GM21619 (cell line): ENCODE results near the gene TMEM169.
"Not testable (repeated sequence)": the region's sequence is repeated elsewhere in the genome, so short reads cannot be mapped to it uniquely, and the experiment has no call there.

Experiments
- ATAC-seq: cut with Tn5 transposase; IDR thresholded peaks from one replicate; pipeline ENCODE4 v1.9.1; 2021; ENCODE audit not compliant: unreplicated experiment

TMEM169 gene

GRCh38 chr2:216071111-216071851 lies 10.4 kb upstream of the TMEM169 start:
- ATAC-seq, result no peak

DNA sequence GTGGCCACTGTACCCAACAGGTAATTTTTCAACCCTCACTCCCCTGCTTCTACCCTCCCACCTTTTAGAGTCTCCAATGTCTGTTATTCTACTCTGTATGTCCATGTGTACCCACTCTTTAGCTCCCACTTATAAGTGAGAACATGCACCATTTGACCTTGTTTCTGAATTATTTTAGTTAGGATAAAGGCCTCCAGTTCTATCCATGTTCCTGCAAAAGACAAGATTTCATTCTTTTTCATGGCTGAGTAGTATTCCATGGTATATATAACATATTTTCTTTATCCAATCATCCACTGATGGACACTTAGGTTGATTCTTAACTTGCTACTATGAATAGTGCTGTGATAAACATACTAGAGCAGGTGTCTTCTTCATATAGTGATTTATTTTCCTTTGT lies 9.2 kb upstream of the TMEM169 start:
- no peak for ATAC-seq

DNA sequence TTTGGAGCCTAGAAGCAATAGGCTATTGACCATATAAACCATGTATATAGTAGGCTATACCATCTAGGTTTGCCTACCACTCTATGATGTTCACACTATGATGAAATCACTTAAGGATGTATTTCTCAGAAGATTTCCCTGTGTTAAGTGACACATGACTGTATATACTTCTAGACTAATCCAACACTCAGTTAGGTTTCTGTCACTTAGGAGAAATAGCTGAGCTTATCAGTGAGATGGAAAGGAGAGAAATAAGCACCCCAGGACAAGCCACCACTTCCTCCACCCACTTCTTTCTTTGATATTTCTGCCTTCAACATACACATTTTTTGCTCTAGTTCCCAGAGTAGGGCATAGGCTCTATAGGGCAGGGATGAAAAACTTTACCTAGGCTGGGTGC lies 7.9 kb upstream of the TMEM169 start:
- ATAC-seq, result no peak

- ATAC-seq, result no peak
Measured at GRCh38 chr2:216074380-216074779, 7.3 kb upstream of the TMEM169 start.

- ATAC-seq, result no peak
Measured at GRCh38 chr2:216074794-216075193, 6.9 kb upstream of the TMEM169 start.

DNA sequence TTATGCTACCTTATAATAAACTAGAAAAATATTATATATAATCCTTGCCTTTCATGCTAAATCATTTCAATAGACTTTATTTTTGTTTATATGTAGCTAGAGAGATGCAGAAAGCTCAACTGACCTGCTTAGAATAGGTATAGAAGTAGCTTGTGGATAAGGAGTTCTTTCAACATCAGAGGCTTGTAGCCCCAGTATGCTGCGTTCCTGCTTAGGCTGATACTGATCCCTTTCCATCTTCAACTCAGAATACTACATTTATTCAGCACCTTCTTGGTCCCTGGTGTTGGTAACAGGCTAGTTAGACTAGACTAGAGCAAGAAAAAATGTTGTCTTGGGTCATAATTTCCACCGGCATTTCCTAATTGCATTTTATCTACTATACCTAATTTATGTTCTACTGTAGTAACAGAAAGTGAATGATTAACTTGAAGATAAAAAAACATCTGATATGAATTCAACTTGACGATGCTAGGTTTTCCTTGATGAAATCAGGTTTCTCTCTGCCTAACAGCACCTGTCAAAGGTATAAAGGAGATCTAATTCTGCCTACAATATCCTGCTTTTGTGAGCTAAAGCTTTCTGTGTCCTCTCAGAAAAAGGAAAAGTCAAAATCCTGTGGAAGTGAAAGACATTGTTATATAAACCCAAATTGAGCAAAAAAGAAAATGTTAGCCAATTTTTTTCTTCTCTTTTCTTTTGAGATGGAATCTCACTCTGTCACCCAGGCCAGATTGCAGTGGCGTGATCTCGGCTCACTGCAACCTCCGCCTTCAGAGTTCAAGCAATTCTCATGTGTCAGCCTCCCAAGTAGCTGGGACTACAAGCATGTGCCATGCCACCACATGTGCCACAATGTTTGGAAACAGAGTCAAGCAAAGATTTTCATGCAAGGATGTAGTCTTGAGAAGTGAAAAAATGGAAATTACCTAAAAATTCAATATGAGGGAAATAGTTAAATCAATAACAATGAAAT lies 5.9 kb upstream of the TMEM169 start:
- no peak for ATAC-seq

DNA sequence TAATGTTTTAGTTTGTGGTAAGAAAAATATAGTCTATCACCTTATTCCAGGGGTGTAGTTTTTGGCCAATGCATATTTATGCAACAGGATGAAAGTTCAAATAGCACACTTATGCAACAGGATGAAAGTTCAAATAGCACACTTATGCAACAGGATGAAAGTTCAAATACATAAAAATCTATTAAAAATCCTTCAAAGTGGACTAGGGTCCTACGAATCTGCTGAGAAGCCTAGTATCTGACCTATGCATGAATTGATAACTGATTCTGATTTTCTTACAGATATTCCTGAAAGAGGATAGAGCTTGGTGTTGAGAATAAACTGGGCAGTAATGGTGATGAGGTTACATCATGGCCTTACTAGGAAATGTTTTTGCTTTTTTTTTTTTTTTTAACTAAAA lies 2.9 kb upstream of the TMEM169 start:
- no peak for ATAC-seq

DNA sequence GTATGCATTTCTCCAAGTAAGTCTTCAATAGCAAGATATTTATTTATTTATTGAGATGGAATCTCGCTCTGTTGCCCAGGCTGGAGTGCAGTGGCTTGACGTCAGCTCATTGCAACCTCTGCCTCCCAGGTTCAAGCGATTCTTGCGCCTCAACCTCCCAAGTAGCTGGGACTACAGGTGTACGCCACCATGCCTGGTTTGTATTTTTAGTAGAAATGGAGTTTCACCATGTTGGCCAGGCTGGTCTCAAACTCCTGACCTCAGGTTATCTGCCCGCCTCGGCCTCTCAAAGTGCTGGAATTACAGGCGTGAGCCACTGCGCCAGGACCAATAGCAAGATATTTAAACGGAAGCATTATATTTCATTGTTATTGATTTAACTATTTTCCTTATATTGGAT lies 1.7 kb upstream of the TMEM169 start:
- ATAC-seq, result not testable (repeated sequence)

DNA sequence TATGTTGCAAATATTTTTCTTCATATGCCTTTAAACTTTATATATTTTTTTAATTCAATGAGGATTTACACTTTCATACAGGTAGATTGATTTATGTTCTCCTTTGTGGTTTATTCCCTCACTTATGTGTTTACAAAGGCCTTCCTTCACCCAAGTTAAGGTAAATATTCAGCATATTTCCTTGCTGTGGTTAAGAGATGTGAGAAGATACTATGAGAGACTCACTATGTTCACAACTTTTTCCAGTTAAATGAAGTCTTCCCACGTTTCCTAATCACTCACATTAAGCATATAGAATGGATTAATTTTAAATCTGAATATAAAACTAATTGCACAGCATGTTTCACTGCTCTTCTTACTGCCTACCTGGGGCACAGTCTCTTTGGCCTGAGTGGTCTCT lies 707 bp upstream of the TMEM169 start:
- no peak for ATAC-seq

GRCh38 chr2:216082117-216082711 lies 495 bp downstream of the TMEM169 start:
- ATAC-seq, result peak; percentile 16

- no peak for ATAC-seq
Measured at GRCh38 chr2:216082805-216083204, 1.1 kb downstream of the TMEM169 start.

DNA sequence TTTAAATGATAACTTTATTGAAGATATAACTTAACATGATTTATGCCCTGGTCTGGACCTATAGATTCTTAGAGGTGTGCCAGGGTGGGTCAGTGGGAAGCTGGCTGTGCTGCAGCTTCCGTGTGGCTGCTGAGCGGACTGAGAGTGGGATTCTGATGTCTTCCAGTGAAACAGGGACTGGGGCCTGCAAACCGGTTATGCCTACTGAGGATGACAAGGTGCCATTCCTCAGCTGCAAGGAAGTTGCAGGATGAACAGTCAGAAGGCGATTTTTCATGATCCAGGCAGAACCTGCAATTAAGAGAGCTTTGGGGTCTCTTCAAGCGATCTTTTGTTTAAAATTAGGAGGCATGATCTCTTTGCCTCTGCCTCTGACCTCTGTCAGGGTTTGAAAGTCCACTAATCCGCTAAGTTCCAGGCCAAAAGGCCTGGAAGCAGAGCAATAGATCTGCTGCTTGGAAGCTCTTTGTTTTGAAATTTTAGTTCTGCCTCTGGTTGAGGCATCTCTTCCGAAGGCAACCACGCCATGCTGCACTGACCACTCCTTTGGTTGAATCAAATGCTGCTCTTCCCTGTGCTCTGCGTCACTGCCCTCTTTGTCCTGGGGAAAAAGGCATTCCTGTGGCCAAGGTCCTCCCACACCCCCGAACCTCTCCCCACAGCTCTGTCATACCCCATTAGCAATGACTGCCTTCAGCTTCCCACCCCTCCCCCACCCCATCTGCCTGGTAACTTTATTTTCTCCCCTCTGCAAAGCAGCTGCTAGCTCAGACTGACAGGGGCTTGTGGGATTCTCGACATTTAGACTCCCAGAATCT lies 2.0 kb downstream of the TMEM169 start:
- no peak for ATAC-seq

- no peak for ATAC-seq
Measured at GRCh38 chr2:216084547-216084946, 2.8 kb downstream of the TMEM169 start.

- no peak for ATAC-seq
Measured at GRCh38 chr2:216086207-216086893, 4.6 kb downstream of the TMEM169 start.

DNA sequence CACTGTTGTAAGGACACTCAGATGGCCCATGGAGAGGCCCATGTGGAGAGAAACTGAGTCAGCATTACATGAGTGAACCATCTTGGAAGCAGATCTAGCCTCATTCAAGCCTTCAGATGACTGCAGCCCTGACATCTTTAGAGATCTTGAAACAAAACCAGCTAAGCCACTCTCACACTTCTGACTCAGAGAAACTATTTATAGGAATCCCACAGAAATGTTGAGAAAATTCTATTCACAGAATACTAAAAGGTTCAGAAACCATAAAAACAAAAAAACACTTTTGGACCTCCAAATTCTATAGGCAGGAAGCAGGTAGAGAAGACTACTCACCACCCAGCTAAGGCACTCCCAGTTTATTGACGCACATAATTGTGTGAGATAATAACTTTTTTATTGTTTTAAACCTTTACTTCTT lies 8.7 kb downstream of the TMEM169 start:
- peak; percentile 63 for ATAC-seq

GRCh38 chr2:216092646-216093045 lies 10.9 kb downstream of the TMEM169 start:
- no peak for ATAC-seq

DNA sequence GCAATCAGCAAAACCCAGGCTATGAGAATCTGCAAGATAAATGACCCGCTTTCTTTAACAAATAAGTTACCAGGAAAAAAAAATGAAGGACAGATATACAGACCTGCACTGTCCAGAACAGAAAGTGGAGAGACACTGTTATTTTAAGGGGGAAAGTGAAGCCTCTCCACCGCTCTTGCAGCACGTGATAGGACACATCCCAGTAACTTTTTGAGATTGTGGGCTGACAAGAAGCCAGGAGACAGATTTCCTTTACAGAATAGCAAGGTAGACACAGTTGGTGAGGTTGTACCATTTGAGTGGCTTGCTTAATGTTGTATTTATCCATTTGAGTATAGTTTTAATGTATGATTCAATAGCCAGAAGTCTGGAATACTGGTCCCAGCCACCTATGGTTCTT lies 13.0 kb downstream of the TMEM169 start:
- no peak for ATAC-seq

GRCh38 chr2:216098421-216099334 lies 17.0 kb downstream of the TMEM169 start:
- no peak for ATAC-seq

- ATAC-seq, result no peak
Measured at GRCh38 chr2:216101109-216101508, 19.4 kb downstream of the TMEM169 start.
